ENCODE results near the gene NRDC. TPM values are rescaled to one million over a fixed set of nuclear protein-coding genes. Genes with fewer than 3 reads are reported as not detected.

Gene NRDC
- total RNA-seq, 4 donors from 2014 or later, result 53.3 to 61.5 (median 57.9) TPM

GRCh38 chr1:51750218-51750617, 128.3 kb downstream of the NRDC start:
- TF ChIP-seq POLR2AphosphoS5 (IDR thresholded peaks at IDR 0.05), result no peak
- no peak for TF ChIP-seq CTCF (IDR thresholded peaks at IDR 0.05)
- TF ChIP-seq POLR2A (IDR thresholded peaks at IDR 0.05; ENCODE audit: low read depth), result no peak
- no peak for TF ChIP-seq EP300 (IDR thresholded peaks at IDR 0.05)
- H3K27me3 ChIP-seq, result no peaks in the 10 kb centered on the region
- peaks cover 0 to 31% (median 18%) of the 10 kb centered on the region in 4 donors for H3K36me3 ChIP-seq
- H3K9me3 ChIP-seq, result peaks cover 0 to 3% (median 0%) of the 10 kb centered on the region in 4 donors
- intact Hi-C loops (cut with DNase I), result no loop called here
- 93% methylated on average over 3 of the region's 3 CpGs for WGBS
- no peaks in the 10 kb centered on the region for H3K4me1 ChIP-seq
- H3K27ac ChIP-seq (replicated peaks in 1 of 4), result no peak overlapping the region
- no peak overlapping the region for H3K4me3 ChIP-seq
- DNase-seq (ENCODE audit: extremely low spot score), result no peak

- Histone ChIP-seq H3K4me3 (no peak overlapping the region), H3K9me3 (peaks cover 0 to 3% (median 0%) of the 10 kb centered on the region in 4 donors), H3K27ac (replicated peaks in 1 of 4) (no peak overlapping the region), H3K27me3 (no peaks in the 10 kb centered on the region), H3K36me3 (peaks cover 0 to 27% (median 16%) of the 10 kb centered on the region in 4 donors), H3K4me1 (peaks cover 4 to 11% (median 7%) of the 10 kb centered on the region in 4 donors)
- intact Hi-C loops (cut with DNase I), result no loop called here
- 100% methylated on average over 3 of the region's 3 CpGs for WGBS
- DNase-seq (ENCODE audit: extremely low spot score), result no peak
- no peak for TF ChIP-seq EP300 (IDR thresholded peaks at IDR 0.05)
- TF ChIP-seq POLR2A (IDR thresholded peaks at IDR 0.05; ENCODE audit: low read depth), result no peak
- no peak for TF ChIP-seq POLR2AphosphoS5 (IDR thresholded peaks at IDR 0.05)
- no peak for TF ChIP-seq CTCF (IDR thresholded peaks at IDR 0.05)
Observed at GRCh38 chr1:51749151-51749550, 129.4 kb downstream of the NRDC start.

GRCh38 chr1:51745304-51745570, 133.3 kb downstream of the NRDC start:
- no peak overlapping the region for H3K4me3 ChIP-seq
- TF ChIP-seq CTCF (IDR thresholded peaks at IDR 0.05), result no peak
- TF ChIP-seq POLR2AphosphoS5 (IDR thresholded peaks at IDR 0.05), result no peak
- TF ChIP-seq POLR2A (IDR thresholded peaks at IDR 0.05; ENCODE audit: low read depth), result no peak
- no peak for TF ChIP-seq EP300 (IDR thresholded peaks at IDR 0.05)
- DNase-seq (ENCODE audit: extremely low spot score), result no peak
- no peaks in the 10 kb centered on the region for H3K9me3 ChIP-seq
- H3K27me3 ChIP-seq, result no peaks in the 10 kb centered on the region
- H3K27ac ChIP-seq (replicated peaks in 1 of 4), result no peak overlapping the region
- H3K36me3 ChIP-seq, result peaks cover 0 to 11% (median 7%) of the 10 kb centered on the region in 4 donors
- peaks cover 5 to 13% (median 9%) of the 10 kb centered on the region in 4 donors for H3K4me1 ChIP-seq
- intact Hi-C loops (cut with DNase I), result no loop called here

DNA sequence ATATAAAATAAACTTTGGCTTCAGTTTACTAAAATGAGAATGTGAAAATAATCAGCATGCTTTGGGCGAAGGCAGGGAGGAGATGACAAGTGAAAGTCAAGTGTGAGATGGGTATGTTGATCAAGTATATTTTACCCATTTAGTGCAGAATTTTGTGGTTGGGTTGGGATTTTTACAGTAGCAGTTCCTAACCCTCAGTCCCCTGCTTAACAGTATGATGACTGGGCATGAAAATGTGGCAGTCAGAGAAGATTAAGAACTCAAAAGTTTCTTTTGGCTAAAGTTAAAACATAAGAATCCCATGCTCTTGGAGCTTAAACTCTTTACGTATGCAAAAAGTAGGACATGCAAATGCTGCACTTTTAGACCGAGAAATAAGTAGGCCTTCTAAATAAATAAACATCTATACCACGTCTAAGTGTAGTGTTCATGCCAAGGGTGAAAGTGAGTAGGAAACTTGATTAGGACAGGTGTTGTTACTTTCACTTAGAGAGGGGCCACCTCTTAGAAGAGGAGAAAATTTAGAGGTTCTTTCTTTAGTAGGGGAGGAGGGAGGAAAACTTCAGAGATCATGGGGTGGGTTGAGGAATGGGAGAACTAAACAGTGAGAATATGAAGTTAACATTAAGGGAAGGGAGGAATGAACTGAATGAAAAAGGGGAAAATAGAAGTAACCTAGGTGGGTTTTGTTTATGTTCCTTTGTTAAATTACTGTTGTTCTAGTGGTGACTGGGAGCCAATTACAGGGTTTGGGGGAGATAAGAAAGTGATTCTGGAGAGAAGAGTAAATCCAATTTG, 133.8 kb downstream of the NRDC start:
- no peaks in the 10 kb centered on the region for H3K27me3 ChIP-seq
- no peak for TF ChIP-seq EP300 (IDR thresholded peaks at IDR 0.05)
- no peak for TF ChIP-seq POLR2A (IDR thresholded peaks at IDR 0.05; ENCODE audit: low read depth)
- TF ChIP-seq CTCF (IDR thresholded peaks at IDR 0.05), result no peak
- no peak for TF ChIP-seq POLR2AphosphoS5 (IDR thresholded peaks at IDR 0.05)
- 66% methylated on average over 4 of the region's 4 CpGs for WGBS
- H3K4me3 ChIP-seq, result no peak overlapping the region
- peaks cover 0 to 11% (median 7%) of the 10 kb centered on the region in 4 donors for H3K36me3 ChIP-seq
- intact Hi-C loops (cut with DNase I), result no loop called here
- peaks cover 5 to 13% (median 9%) of the 10 kb centered on the region in 4 donors for H3K4me1 ChIP-seq
- no peaks in the 10 kb centered on the region for H3K9me3 ChIP-seq
- no peak for DNase-seq (ENCODE audit: extremely low spot score)
- no peak overlapping the region for H3K27ac ChIP-seq (replicated peaks in 1 of 4)
